GM19238 (cell line): Measurements from ENCODE around the gene HOXC13.

Source experiments
- DNase-seq: peaks from one replicate; pipeline ENCODE4 v3.0.0; 2011; ENCODE audit warnings: low spot score; ENCODE audit not compliant: insufficient read length

The HOXC13 gene

GRCh38 chr12:53954694-53955035 is 16.0 kb downstream of the HOXC13 start, which contains the start of gene HOXC12:
TSS of gene HOXC12 (plus strand) at chr12:53954903. CDS start at chr12:53954930, 27 bp downstream.
- DNase-seq: no peak

- no peak for DNase-seq
Observed at GRCh38 chr12:53955036-53955775, 16.6 kb downstream of the HOXC13 start.

- DNase-seq: no peak
Observed at GRCh38 chr12:53955776-53956250, 17.2 kb downstream of the HOXC13 start.

- no peak for DNase-seq
Observed at GRCh38 chr12:53956251-53956887, 17.7 kb downstream of the HOXC13 start.

GRCh38 chr12:53956914-53957536 is 18.4 kb downstream of the HOXC13 start:
- DNase-seq: no peak

GRCh38 chr12:53958128-53958527 is 19.5 kb downstream of the HOXC13 start:
- DNase-seq: no peak

GRCh38 chr12:53959314-53959713 is 20.7 kb downstream of the HOXC13 start:
- DNase-seq: no peak

- no peak for DNase-seq
Observed at GRCh38 chr12:53960187-53961024, 21.8 kb downstream of the HOXC13 start.

GRCh38 chr12:53961025-53961761 is 22.6 kb downstream of the HOXC13 start:
- DNase-seq: no peak

GRCh38 chr12:53963005-53963404 is 24.4 kb downstream of the HOXC13 start:
- DNase-seq: no peak

- DNase-seq: no peak
Observed at GRCh38 chr12:53963434-53964314, 25.0 kb downstream of the HOXC13 start.

- no peak for DNase-seq
Observed at GRCh38 chr12:53964315-53964713, 25.7 kb downstream of the HOXC13 start.

- no peak for DNase-seq
Observed at GRCh38 chr12:53965281-53966084, 26.9 kb downstream of the HOXC13 start.

- no peak for DNase-seq
Observed at GRCh38 chr12:53966085-53966384, 27.4 kb downstream of the HOXC13 start.

GRCh38 chr12:53966385-53967133 is 27.9 kb downstream of the HOXC13 start:
- DNase-seq: no peak

- no peak for DNase-seq
Observed at GRCh38 chr12:53967421-53967925, 28.8 kb downstream of the HOXC13 start.

GRCh38 chr12:53968214-53969127 is 29.8 kb downstream of the HOXC13 start:
- DNase-seq: no peak
